Kidney (tissue), 14 donors: ENCODE data around the gene KLHL22. TPM values are rescaled to one million over a fixed set of nuclear protein-coding genes. Genes with fewer than 3 reads are reported as not detected.
A peak's percentile ranks its signal among the peaks of the same experiment; 100 is the strongest.
"Not testable (repeated sequence)": the region's sequence is repeated elsewhere in the genome, so short reads cannot be mapped to it uniquely, and the experiment has no call there.

ENCODE experiments used
- DNase-seq, 5 donors: peaks; one replicate each; pipeline ENCODE4 v3.0.0-alpha.2; 2013 to 2020
- FAIRE-seq: peaks from 2 replicates; lab custom pipeline; 2012; peaks lifted over from hg19 to GRCh38; lab: Jason Lieb, UNC
- H3K27ac ChIP-seq, 2 donors: one replicate each; pipeline ENCODE4 v1.7.0; 2013; ENCODE audit warnings: low read depth in 2 of 2, low read length in 2 of 2, inconsistent platforms in 1 of 2
- H3K27me3 ChIP-seq: one replicate; pipeline ENCODE4 v1.7.1; 2013; ENCODE audit warnings: low read length, inconsistent platforms; ENCODE audit not compliant: control insufficient read depth, insufficient read depth
- H3K36me3 ChIP-seq, 3 donors: one replicate each; pipeline versions ENCODE4 v1.7.0 to v1.7.1; 2013; ENCODE audit warnings: low read length in 3 of 3, control low read depth in 1 of 3, inconsistent platforms in 1 of 3; ENCODE audit not compliant: insufficient read depth in 3 of 3, control insufficient read depth in 2 of 3
- H3K4me1 ChIP-seq, 3 donors: one replicate each; pipeline versions ENCODE4 v1.7.0 to v1.7.1; 2013; ENCODE audit warnings: low read length in 3 of 3, inconsistent platforms in 1 of 3, low read depth in 1 of 3; ENCODE audit not compliant: control insufficient read depth in 2 of 3, insufficient read depth in 2 of 3
- H3K4me3 ChIP-seq, 3 donors: one replicate each; pipeline versions ENCODE4 v1.7.0 to v1.8.1; 2013; ENCODE audit warnings: low read length in 3 of 3, control low read depth in 1 of 3, inconsistent platforms in 1 of 3
- H3K9ac ChIP-seq, 3 donors: one replicate each; pipeline versions ENCODE4 v1.7.0 to v1.7.1; 2013; ENCODE audit warnings: low read length in 3 of 3, control low read depth in 1 of 3, inconsistent platforms in 1 of 3
- H3K9me3 ChIP-seq, 3 donors: one replicate each; pipeline versions ENCODE4 v1.7.0 to v1.7.1; 2013; ENCODE audit warnings: low read length in 3 of 3, control low read depth in 1 of 3, inconsistent platforms in 1 of 3; ENCODE audit not compliant: control insufficient read depth in 2 of 3, insufficient read depth in 1 of 3
- CTCF ChIP-seq: IDR thresholded peaks from 3 replicates; pipeline ENCODE4 v1.5.1; 2012; ENCODE audit warnings: mild to moderate bottlenecking, moderate library complexity, borderline replicate concordance; ENCODE audit not compliant: insufficient read depth; ENCODE audit errors: extremely low read depth
- intact Hi-C: fragments of 100-400 bp; cut with DNase I; formaldehyde crosslinking; loops from one replicate; pipeline ENCODE4 v1.11.1; 2022
- polyA plus RNA-seq: library from polyadenylated mRNA; stranded (reverse); fragments of 350-450 nt; fragmentation: Illumina TruSeq; extraction: RNeasy Lipid Tissue Mini Kit (QIAGEN cat#74804); gene quantifications from one replicate; pipeline ENCODE4 v1.2.3, GENCODE V29; 2014; ENCODE audit warnings: low read depth, low replicate concordance; ENCODE audit not compliant: insufficient read depth
- total RNA-seq: library from RNA; stranded (reverse); fragmentation: NEBNext Ultra II Directional; extraction: Animal tissue kit (Norgen Biotek cat#: 25700); gene quantifications from one replicate; pipeline ENCODE4 v1.2.1, GENCODE V29; 2021
- donor health status: control.
- donor health status: control.
- donor health status: control.
- donor health status: control.
- donor health status: control.
- donor health status: DM: yes; HTN: yes; CAD: no.
- donor health status: Normal renal cell carcinoma (clear cell type).

KLHL22 gene
- total and polyA plus RNA-seq, 2 donors from 2014 or later = 22.4 to 24.3 TPM

DNA sequence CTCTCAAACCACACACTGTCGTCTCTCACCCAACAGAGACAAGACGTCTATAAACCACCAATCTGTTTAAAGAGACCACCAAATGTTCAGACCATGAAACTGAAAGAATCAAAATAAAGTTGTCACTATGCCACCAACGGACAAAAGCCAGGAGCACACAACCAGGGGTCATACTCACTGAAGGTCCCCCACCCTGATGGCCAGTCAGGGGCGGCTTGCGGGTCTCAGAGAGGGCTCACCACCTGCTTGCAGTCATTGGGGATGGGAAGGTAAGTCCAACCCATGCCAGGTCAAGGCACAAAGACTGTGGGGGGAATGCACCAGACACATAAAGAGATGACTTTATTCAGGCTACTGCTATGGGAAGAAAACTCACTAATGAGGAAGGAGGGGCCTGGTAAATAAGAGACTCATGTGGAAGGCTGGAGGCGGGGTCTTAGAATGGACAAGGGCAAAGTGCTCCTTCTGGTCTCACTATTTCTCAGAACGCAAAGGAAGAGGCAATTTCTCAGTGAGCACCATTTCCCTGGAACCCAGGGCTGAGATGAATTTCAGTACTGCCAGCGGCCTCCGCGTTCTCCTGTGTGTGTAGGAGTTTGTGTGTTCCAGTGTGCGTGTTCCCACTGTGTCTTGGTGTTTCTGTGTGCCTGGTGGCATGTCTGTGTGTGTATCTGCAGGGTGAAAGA lies 75.3 kb downstream of the KLHL22 start:
- intact Hi-C loops = no loop called here
- DNase-seq = no peak
- no peak for TF ChIP-seq CTCF

DNA sequence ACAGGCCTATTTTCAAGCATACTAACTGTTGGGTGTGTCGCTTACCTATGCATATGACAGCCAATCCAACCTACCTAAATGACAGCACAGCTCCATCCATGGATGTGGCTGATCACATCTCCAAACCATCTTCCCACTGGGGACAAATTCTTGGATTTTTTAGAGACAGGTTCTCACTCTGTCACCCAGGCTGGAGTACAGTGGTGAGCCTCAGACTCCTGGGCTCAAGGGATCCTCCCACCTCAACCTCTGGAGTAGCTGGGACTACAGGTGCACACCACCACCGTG lies 76.0 kb downstream of the KLHL22 start:
- Histone ChIP-seq H3K9ac (no peak overlapping the region), H3K9me3 (no peaks in the 10 kb centered on the region), H3K36me3 (no peaks in the 10 kb centered on the region), H3K4me3 (no peak overlapping the region), H3K27ac (no peak overlapping the region), H3K27me3 (no peaks in the 10 kb centered on the region), H3K4me1 (peaks cover 0 to 5% (median 0%) of the 10 kb centered on the region in 3 donors)
- FAIRE-seq (no peak), DNase-seq (no peak)
- TF ChIP-seq CTCF = no peak
- intact Hi-C loops = no loop called here

More for the DNA sequence above, 75.3 kb downstream of the KLHL22 start:
- H3K4me1 ChIP-seq = peaks cover 0 to 5% (median 0%) of the 10 kb centered on the region in 3 donors
- no peak overlapping the region for H3K9ac ChIP-seq
- no peak overlapping the region for H3K4me3 ChIP-seq
- H3K9me3 ChIP-seq = no peaks in the 10 kb centered on the region
- no peaks in the 10 kb centered on the region for H3K36me3 ChIP-seq
- H3K27me3 ChIP-seq = no peaks in the 10 kb centered on the region
- no peak overlapping the region for H3K27ac ChIP-seq
- FAIRE-seq = no peak

GRCh38 chr22:20418211-20418788 lies 77.3 kb downstream of the KLHL22 start:
- FAIRE-seq = no peak
- intact Hi-C loops = no loop called here
- peaks cover 0 to 5% (median 0%) of the 10 kb centered on the region in 3 donors for H3K4me1 ChIP-seq
- no peaks in the 10 kb centered on the region for H3K27me3 ChIP-seq
- no peaks in the 10 kb centered on the region for H3K36me3 ChIP-seq
- DNase-seq = peak; percentile 77 to 95 (median 85)
- peak overlapping the region; percentile 39 to 58 (median 39) for H3K4me3 ChIP-seq
- no peaks in the 10 kb centered on the region for H3K9me3 ChIP-seq
- H3K9ac ChIP-seq = peak overlapping the region in 2 of 3 donors; percentile 32 to 34
- TF ChIP-seq CTCF = peak; percentile 87
- no peak overlapping the region for H3K27ac ChIP-seq

DNA sequence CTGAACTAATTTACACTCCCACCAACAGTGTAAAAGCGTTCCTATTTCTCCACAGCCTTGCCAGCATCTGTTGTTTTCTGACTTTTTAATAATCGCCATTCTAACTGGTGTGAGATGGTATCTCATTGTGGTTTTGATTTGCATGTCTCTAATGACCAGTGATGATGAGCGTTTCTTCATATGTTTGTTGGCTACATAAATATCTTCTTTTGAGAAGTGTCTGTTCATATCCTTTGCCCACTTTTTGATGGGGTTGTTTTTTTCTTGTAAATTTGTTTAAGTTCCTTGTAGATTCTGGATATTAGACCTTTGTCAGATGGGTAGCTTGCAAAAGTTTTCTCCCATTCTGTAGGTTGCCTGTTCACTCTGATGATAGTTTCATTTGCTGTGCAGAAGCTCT lies 79.9 kb downstream of the KLHL22 start:
- H3K9ac ChIP-seq, H3K4me1 ChIP-seq, H3K27ac ChIP-seq, H3K27me3 ChIP-seq, intact Hi-C loops, DNase-seq, H3K4me3 ChIP-seq, FAIRE-seq, H3K36me3 ChIP-seq, H3K9me3 ChIP-seq: not testable (repeated sequence)

GRCh38 chr22:20415241-20415640 lies 80.4 kb downstream of the KLHL22 start:
- H3K27ac ChIP-seq, H3K4me1 ChIP-seq, H3K9ac ChIP-seq, FAIRE-seq, H3K4me3 ChIP-seq, H3K9me3 ChIP-seq, DNase-seq, intact Hi-C loops, H3K27me3 ChIP-seq, H3K36me3 ChIP-seq: not testable (repeated sequence)
